ENCODE measurements around the gene LY6G5B.

Gene LY6G5B

DNA sequence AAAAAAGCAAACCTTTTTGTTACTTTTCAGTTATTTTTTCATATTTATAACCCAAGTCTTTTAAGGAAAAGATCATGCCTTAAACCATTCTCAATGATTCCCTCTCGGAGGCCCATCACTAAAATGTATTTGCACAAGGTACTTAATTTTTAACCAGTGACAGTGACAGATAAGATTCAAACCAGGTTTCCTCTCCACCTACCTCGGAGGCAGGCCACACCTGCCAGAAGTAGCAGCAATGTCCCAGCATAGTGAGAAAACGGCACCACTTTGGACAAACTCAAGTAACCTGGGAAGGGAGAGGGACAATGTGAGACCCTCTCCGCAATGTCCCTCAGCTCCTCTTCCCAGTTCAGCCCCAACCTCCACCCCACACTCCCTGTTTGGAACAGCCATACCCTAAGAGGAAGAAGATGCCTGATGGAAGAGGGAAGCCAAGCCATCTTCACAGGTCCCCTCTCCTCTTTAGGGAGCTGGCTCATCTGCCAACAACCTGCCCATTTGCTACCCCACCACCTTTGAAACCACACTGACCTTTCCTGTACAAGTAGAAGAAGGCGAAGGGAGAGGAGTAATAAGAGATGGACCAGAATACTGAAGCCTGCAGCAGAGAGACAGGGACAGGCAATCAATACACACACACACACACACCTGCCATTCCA is 31.1 kb downstream of the LY6G5B start:
- TF ChIP-seq, protein P1, sequence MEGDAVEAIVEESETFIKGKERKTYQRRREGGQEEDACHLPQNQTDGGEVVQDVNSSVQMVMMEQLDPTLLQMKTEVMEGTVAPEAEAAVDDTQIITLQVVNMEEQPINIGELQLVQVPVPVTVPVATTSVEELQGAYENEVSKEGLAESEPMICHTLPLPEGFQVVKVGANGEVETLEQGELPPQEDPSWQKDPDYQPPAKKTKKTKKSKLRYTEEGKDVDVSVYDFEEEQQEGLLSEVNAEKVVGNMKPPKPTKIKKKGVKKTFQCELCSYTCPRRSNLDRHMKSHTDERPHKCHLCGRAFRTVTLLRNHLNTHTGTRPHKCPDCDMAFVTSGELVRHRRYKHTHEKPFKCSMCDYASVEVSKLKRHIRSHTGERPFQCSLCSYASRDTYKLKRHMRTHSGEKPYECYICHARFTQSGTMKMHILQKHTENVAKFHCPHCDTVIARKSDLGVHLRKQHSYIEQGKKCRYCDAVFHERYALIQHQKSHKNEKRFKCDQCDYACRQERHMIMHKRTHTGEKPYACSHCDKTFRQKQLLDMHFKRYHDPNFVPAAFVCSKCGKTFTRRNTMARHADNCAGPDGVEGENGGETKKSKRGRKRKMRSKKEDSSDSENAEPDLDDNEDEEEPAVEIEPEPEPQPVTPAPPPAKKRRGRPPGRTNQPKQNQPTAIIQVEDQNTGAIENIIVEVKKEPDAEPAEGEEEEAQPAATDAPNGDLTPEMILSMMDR (IDR thresholded peaks at IDR 0.05; ENCODE audit: extremely low read depth, insufficient read depth, missing control alignments): no peak
- no peak for DNase-seq (ENCODE audit: low spot score)
- in situ Hi-C loops (cut with MboI; ENCODE audit: low pct_unique_long_range_greater_than_20kb, low sequenced_read_pairs, unreplicated experiment): no loop called here

DNA sequence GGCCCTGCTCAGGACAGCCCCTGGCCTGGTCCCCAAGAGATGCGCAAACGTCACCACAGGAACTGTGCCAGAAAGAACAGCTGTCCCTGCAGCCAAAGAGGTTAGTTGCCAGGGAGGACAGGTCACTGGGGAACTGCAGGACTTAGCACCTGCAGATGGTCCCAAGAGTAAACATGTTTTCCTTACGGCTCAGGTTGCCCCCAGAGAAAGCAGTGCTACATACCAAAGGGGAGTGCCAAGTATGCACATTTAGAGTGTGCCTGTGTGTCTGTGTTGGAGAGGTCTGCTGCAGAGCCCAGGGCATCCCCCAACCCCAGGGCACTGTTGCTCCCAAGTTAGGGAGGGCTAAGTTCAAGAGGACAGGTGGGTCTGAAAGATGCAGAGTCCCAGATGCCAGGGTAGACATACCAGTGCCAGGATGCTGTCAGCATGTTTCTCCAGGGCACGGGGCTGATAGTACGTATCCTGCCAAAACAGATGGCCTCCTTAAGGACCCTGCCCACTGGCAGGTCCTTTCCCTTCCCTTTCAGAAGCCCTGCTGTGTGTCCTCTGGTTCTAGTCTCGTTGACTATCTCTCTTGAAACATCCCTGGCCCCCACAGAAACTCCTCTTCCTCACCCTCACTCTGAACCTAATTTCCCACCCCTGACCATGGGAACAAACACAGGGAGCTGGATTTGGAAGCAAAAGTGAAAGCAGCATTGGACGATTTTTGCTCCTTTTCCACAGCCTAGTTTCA is 32.1 kb downstream of the LY6G5B start:
- TF ChIP-seq, protein P1 (IDR thresholded peaks at IDR 0.05; ENCODE audit: extremely low read depth, insufficient read depth, missing control alignments): no peak
- no peak for DNase-seq (ENCODE audit: low spot score)
- in situ Hi-C loops (cut with MboI; ENCODE audit: low pct_unique_long_range_greater_than_20kb, low sequenced_read_pairs, unreplicated experiment): no loop called here

DNA sequence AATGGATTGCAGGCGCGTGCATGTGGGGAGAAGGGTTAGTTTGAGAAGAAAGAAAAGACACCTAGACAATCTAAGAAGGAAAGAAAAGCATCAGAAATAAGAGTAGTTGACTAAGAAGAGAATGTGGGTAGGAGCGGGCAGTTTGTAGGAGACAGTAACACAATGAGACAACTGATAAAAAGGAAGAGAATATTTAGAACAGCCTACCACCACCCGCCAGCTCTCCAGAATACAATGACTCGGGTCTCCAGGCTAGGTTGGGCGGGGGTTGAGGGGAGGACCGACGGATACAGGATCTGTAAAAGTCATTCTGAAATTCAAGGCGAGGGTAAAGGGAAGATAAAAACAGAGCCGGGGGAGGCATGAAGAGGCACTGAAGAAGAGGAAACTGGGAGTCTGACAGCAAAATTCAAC is 32.6 kb downstream of the LY6G5B start:
- TF ChIP-seq, protein P1 (IDR thresholded peaks at IDR 0.05; ENCODE audit: extremely low read depth, insufficient read depth, missing control alignments): no peak
- DNase-seq (ENCODE audit: low spot score): peak; percentile 40
- in situ Hi-C loops (cut with MboI; ENCODE audit: low pct_unique_long_range_greater_than_20kb, low sequenced_read_pairs, unreplicated experiment): no loop called here

DNA sequence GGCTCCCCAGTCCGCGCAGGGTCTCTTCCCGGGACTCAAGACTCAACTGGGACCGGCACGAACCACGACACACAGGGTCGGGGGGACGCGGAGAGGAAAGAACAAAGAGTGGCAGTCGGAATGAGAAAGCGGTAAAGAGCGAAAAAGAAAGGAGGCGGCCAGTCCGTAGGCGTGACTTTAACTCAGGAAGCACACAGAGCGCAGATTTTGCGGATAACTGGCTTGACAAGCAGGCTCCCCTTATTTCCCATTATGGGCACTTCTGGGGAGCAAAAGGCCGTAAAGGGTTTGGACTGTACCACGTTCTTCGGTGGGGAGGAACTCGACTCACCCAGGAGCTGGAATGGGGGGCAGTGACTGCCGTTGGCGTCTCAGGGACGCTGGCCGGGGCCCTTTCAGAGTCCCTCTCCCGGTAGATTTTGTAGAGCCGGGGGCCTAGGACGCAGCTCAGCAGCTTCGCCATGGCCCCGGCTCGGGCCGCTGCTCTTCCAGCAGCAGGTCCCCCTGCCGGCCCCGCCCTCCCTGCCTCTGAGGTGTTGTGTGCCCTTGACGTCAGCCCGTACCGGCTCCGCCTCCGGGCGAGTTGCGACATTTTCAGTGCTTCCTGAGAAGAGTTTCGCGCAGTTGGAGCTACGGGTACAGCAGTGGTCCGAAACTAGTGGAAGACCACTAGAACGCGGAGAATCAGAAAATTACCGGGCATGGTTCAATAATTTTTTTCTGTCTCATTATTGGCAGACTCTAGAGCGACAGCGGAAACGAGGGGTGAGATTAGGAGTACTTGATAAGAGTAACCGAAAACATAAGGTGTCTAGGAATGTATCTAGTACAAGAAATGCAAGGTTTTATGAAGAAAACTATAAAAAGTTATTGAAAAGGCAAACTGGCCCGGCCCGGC is 33.3 kb downstream of the LY6G5B start, which contains the start of gene ABHD16A:
Gene ABHD16A (minus strand): TSS at position 506 of the 898 bp plus-strand sequence. CDS start 43 bp downstream, at position 463.
- DNase-seq (ENCODE audit: low spot score): peak; percentile 97
- in situ Hi-C loops (cut with MboI; ENCODE audit: low pct_unique_long_range_greater_than_20kb, low sequenced_read_pairs, unreplicated experiment): no loop called here
- TF ChIP-seq, protein P1 (IDR thresholded peaks at IDR 0.05; ENCODE audit: extremely low read depth, insufficient read depth, missing control alignments): no peak

DNA sequence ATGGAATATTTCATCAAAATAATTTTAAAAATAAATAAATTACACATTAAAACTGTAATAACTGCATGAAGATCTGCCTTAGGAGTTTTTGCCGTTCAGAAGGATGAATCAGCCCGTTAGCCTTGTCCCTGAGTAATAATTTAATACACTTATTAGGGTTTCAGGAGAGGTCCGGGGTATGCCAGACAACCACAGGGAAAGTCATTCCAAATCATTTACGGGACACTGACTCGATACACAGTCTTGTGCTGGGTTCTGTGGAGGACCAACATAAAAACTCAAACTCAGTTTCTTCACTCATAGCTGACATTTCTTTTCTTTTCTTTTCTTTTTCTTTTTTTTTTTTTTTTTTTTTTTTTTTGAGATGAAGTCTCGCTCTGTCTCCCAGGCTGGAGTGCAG is 36.2 kb downstream of the LY6G5B start:
- no peak for DNase-seq (ENCODE audit: low spot score)
- in situ Hi-C loops (cut with MboI; ENCODE audit: low pct_unique_long_range_greater_than_20kb, low sequenced_read_pairs, unreplicated experiment): no loop called here
- TF ChIP-seq, protein P1 (IDR thresholded peaks at IDR 0.05; ENCODE audit: extremely low read depth, insufficient read depth, missing control alignments): no peak

DNA sequence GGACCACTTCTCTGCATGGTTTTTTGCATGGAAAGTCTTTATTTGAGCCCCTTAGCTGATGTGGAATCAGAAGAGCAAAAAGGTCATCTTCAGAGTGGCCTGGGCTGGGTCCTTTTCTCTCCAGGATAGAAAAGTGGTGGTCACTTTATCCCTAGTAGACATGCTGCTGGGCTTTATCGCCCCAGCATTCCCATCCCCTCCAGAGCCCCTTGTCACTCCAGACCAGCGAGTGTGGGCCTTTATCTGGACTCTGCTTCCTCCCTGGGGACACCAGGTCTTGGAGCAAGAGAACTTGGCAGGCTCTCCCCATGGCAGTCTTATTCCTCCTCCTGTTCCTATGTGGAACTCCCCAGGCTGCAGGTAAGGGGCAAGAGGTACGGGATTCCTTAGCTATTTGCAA is 36.8 kb downstream of the LY6G5B start, which contains the start of gene LY6G6F:
Gene LY6G6F (plus strand): TSS at position 268 of the 400 bp plus-strand sequence. CDS start 41 bp downstream, at position 309.
- DNase-seq (ENCODE audit: low spot score): no peak
- TF ChIP-seq, protein P1 (IDR thresholded peaks at IDR 0.05; ENCODE audit: extremely low read depth, insufficient read depth, missing control alignments): no peak
- in situ Hi-C loops (cut with MboI; ENCODE audit: low pct_unique_long_range_greater_than_20kb, low sequenced_read_pairs, unreplicated experiment): no loop called here

Data from GM13977 (cell line).